ENCODE data around the gene MEIOB. TPM values are rescaled to one million over a fixed set of nuclear protein-coding genes. Genes with fewer than 3 reads are reported as not detected.

Gene MEIOB
- total RNA-seq, 6 experiments from 2014 or later: not detected

DNA sequence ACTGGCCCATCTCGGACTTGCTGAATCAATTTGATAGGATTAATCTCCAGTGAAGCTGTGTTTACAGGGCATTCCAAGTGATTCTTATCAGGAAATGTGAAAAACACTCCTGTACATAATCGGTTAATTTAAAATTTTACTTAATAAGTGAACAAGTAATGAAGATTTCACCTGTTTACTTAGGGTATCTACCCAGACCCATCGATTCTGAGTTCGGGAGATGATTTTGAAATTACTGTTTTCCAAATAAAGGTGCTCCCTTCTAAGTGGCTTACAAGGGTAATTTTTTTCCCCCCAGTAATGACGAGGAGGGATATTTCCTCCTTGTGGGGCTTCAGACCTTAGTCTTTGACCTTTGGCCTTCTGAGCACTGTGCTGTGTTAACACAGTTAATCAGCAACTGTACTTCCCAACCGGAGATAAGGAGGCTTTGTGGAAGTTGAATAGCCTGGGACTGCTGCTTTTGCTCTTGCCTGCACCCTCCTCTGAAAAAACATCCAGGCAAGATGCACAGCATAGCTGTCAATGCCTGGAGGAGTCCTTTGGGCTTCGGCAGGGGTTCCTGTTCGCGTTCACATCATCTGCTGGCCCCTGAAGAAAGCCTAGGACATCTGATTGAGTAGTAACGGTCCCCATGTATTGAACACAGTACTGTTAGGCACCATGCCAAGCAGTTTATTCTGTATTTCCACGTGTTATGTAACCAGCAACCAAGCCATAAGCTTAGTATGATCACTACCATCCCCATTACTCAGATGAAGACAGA, 43.1 kb downstream of the MEIOB start:
- H3K27ac Mint-ChIP-seq: no peak overlapping the region

GRCh38 chr16:1826691-1827573, 45.0 kb downstream of the MEIOB start, which contains the start of the genes FAHD1 and HAGH:
Gene FAHD1, plus strand, starts transcription at chr16:1827206. Its CDS starts 33 bp downstream, at chr16:1827239.
Gene HAGH, minus strand, starts transcription at chr16:1826825. Its CDS starts 38 bp downstream, at chr16:1826787.
- TF ChIP-seq CTCF (IDR thresholded peaks at IDR 0.05): no peak
- peak; percentile 92 for DNase-seq
- Mint-ChIP-seq H3K27ac (peak within 1 kb of the TSS; percentile 88), H3K9me3 (no peaks in the 10 kb centered on the region), H3K4me3 (peak within 1 kb of the TSS; percentile 97), H3K27me3 (ENCODE audit: insufficient read depth) (peaks cover 3% of the 10 kb centered on the region; the same call in 1 of the 2 replicates), H3K36me3 (ENCODE audit: low read depth) (peaks cover 6% of the 10 kb centered on the region), H3K4me1 (ENCODE audit: low read depth) (peaks cover 33% of the 10 kb centered on the region)

More for the DNA sequence above, 43.1 kb downstream of the MEIOB start:
- Mint-ChIP-seq H3K4me1 (ENCODE audit: low read depth) (peaks cover 34% of the 10 kb centered on the region), H3K27me3 (ENCODE audit: insufficient read depth) (peaks cover 6% of the 10 kb centered on the region), H3K4me3 (peak overlapping the region; percentile 97), H3K36me3 (ENCODE audit: low read depth) (peaks cover 11% of the 10 kb centered on the region), H3K9me3 (no peaks in the 10 kb centered on the region)
- no peak for TF ChIP-seq CTCF (IDR thresholded peaks at IDR 0.05)
- DNase-seq: no peak

GRCh38 chr16:1825864-1826690, 45.9 kb downstream of the MEIOB start:
- Mint-ChIP-seq H3K36me3 (ENCODE audit: low read depth) (peaks cover 6% of the 10 kb centered on the region), H3K27ac (no peak overlapping the region), H3K4me1 (ENCODE audit: low read depth) (peaks cover 33% of the 10 kb centered on the region), H3K9me3 (no peaks in the 10 kb centered on the region), H3K4me3 (peak overlapping the region; percentile 81), H3K27me3 (ENCODE audit: insufficient read depth) (peaks cover 3% of the 10 kb centered on the region; the same call in 1 of the 2 replicates)
- TF ChIP-seq CTCF (IDR thresholded peaks at IDR 0.05): peak; percentile 11; the same call in 1 of the 2 replicates
- DNase-seq: peak; percentile 6

DNA sequence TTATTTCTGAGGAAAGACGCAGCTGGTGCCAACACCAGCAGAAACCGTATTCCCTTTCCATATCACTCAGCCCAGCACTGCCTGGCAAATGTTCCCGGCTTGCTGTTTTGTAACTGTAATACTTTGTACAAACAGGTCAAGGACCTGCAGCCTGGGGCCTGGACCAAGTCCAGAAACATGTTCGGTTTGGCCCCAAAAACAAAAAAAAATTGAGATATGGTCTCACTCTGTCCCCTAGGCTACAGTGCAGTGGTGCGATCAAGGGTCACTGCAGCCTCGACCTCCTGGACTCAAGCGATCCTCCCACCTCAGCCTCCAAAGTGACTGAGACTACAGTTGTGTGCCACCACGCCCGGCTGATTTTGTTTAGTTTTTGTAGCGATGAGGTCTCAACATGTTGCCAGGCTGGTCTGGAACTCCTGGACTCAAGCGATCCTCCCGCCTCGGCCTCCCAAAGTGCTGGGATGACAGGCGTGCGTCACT, 46.5 kb downstream of the MEIOB start:
- H3K27ac Mint-ChIP-seq: no peak overlapping the region
- H3K4me1 Mint-ChIP-seq (ENCODE audit: low read depth): peaks cover 33% of the 10 kb centered on the region
- peak overlapping the region; percentile 81 for H3K4me3 Mint-ChIP-seq
- H3K27me3 Mint-ChIP-seq (ENCODE audit: insufficient read depth): peaks cover 3% of the 10 kb centered on the region; the same call in 1 of the 2 replicates
- H3K36me3 Mint-ChIP-seq (ENCODE audit: low read depth): peaks cover 6% of the 10 kb centered on the region
- DNase-seq: no peak
- TF ChIP-seq CTCF (IDR thresholded peaks at IDR 0.05): no peak
- H3K9me3 Mint-ChIP-seq: no peaks in the 10 kb centered on the region

DNA sequence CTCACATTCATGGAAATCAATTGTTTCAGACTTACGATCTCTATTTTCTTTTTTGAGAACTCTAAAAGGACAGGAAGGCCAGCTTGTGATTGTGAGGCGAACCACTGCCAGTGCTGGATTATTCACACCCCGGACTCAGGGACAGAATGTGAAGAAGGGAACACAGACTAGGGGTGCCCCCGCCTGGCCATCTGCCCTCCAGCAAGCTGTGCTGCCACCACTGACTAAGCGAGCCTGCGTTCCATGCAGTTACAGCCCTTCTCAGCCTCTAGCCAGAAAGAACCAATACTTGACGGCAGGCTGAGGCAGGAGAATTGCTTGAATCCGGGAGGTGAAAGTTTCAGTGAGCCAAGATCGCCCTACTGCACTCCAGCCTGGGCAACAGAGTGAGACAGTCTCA, 48.1 kb downstream of the MEIOB start:
- no peak overlapping the region for H3K27ac Mint-ChIP-seq
- H3K4me1 Mint-ChIP-seq (ENCODE audit: low read depth): peaks cover 26% of the 10 kb centered on the region
- no peaks in the 10 kb centered on the region for H3K9me3 Mint-ChIP-seq
- TF ChIP-seq CTCF (IDR thresholded peaks at IDR 0.05): peak; percentile 60
- DNase-seq: peak; percentile 64
- peaks cover 3% of the 10 kb centered on the region; the same call in 1 of the 2 replicates for H3K27me3 Mint-ChIP-seq (ENCODE audit: insufficient read depth)
- H3K4me3 Mint-ChIP-seq: no peak overlapping the region
- H3K36me3 Mint-ChIP-seq (ENCODE audit: low read depth): peaks cover 6% of the 10 kb centered on the region
